ENCODE measurements around the gene WDSUB1. TPM values are rescaled to one million over a fixed set of nuclear protein-coding genes. Genes with fewer than 3 reads are reported as not detected.

The WDSUB1 gene
- total RNA-seq, 1 experiment from 2014 or later = 16.5 TPM

DNA sequence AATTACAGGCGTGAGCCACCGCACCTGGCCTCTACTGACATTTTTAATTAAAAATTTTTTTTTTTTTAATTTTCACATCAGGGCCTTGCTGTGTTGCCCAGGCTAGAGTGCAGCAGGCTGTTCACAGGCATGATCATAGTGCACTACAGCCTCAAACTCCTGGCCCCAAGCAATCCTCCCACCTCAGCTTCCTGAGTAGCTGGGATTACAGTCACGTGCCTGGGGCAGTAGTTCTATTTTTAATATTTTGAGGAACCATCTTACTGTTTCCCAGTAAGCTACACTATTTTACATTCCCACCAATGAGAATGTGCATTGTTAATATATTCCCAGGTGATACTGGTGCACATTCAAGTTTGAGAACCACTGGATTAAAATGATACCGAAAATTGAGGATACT, 92.7 kb downstream of the WDSUB1 start:
- Histone ChIP-seq H3K36me3 (ENCODE audit: control insufficient read depth, insufficient read depth, low read length) (no peaks in the 10 kb centered on the region), H3K4me3 (ENCODE audit: low read depth, low read length) (no peak overlapping the region), H3K9me3 (no peaks in the 10 kb centered on the region), H3K4me1 (no peaks in the 10 kb centered on the region), H3K27me3 (replicated peaks; ENCODE audit: control insufficient read depth, insufficient read depth, low read length) (no peaks in the 10 kb centered on the region)
- Mint-ChIP-seq H3K4me3 (ENCODE audit: unreplicated experiment) (no peak overlapping the region), H3K4me1 (ENCODE audit: low read depth, unreplicated experiment) (no peaks in the 10 kb centered on the region), H3K9me3 (ENCODE audit: unreplicated experiment) (no peaks in the 10 kb centered on the region), H3K27me3 (ENCODE audit: insufficient read depth, unreplicated experiment) (no peaks in the 10 kb centered on the region), H3K36me3 (ENCODE audit: insufficient read depth, unreplicated experiment) (peaks cover 36% of the 10 kb centered on the region), H3K27ac (ENCODE audit: unreplicated experiment) (no peak overlapping the region)
- no TSS peak for BruUV-seq (replicated peaks)
- intact Hi-C loops (cut with micrococcal nuclease; ENCODE audit: unreplicated experiment) = no loop called here
- ChIA-PET POLR2A (no interaction called here), CTCF (no interaction called here)
- no peak for DNase-seq
- TF ChIP-seq, protein P1, sequence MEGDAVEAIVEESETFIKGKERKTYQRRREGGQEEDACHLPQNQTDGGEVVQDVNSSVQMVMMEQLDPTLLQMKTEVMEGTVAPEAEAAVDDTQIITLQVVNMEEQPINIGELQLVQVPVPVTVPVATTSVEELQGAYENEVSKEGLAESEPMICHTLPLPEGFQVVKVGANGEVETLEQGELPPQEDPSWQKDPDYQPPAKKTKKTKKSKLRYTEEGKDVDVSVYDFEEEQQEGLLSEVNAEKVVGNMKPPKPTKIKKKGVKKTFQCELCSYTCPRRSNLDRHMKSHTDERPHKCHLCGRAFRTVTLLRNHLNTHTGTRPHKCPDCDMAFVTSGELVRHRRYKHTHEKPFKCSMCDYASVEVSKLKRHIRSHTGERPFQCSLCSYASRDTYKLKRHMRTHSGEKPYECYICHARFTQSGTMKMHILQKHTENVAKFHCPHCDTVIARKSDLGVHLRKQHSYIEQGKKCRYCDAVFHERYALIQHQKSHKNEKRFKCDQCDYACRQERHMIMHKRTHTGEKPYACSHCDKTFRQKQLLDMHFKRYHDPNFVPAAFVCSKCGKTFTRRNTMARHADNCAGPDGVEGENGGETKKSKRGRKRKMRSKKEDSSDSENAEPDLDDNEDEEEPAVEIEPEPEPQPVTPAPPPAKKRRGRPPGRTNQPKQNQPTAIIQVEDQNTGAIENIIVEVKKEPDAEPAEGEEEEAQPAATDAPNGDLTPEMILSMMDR (IDR thresholded peaks at IDR 0.05; ENCODE audit: insufficient read depth in 1 of 2, low read depth in 1 of 2, low read length in 1 of 2, severe bottlenecking in 1 of 2, unreplicated experiment in 1 of 2) = no peak

DNA sequence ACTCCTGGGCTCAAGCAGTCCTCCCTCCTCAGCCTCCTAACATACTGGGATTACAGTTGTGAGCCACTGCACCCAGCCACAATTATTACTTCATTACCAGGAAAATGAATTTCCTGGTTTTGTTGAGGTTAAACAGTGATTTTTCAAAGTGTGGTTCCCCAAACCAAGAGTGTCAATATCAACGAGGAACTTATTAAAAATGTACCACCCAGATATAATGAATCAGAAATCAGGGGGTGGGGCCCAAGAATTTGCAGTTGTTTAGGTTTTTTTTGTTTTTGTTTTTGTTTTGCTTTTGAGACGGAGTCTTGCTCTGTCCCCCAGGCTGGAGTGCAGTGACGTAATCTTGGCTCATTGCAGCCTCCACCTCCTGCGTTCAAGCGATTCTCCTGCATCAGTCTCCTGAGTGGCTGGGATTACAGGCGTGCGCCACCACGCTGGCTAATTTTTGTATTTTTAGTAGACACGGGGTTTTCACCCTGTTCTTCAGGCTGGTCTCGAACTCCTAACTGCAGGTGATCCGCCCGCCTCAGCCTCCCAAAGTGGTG, 94.1 kb downstream of the WDSUB1 start:
- Mint-ChIP-seq H3K9me3 (ENCODE audit: unreplicated experiment) (no peaks in the 10 kb centered on the region), H3K27me3 (ENCODE audit: insufficient read depth, unreplicated experiment) (no peaks in the 10 kb centered on the region), H3K27ac (ENCODE audit: unreplicated experiment) (no peak overlapping the region), H3K4me3 (ENCODE audit: unreplicated experiment) (no peak overlapping the region), H3K4me1 (ENCODE audit: low read depth, unreplicated experiment) (no peaks in the 10 kb centered on the region), H3K36me3 (ENCODE audit: insufficient read depth, unreplicated experiment) (peaks cover 37% of the 10 kb centered on the region)
- ChIA-PET CTCF (no interaction called here), POLR2A (no interaction called here)
- Histone ChIP-seq H3K9me3 (no peaks in the 10 kb centered on the region), H3K4me1 (no peaks in the 10 kb centered on the region), H3K4me3 (ENCODE audit: low read depth, low read length) (no peak overlapping the region), H3K27me3 (replicated peaks; ENCODE audit: control insufficient read depth, insufficient read depth, low read length) (no peaks in the 10 kb centered on the region), H3K36me3 (ENCODE audit: control insufficient read depth, insufficient read depth, low read length) (peaks cover under 1% of the 10 kb centered on the region; the same call in 1 of the 2 replicates)
- TF ChIP-seq, protein P1 (IDR thresholded peaks at IDR 0.05; ENCODE audit: insufficient read depth in 1 of 2, low read depth in 1 of 2, low read length in 1 of 2, severe bottlenecking in 1 of 2, unreplicated experiment in 1 of 2) = no peak
- intact Hi-C loops (cut with micrococcal nuclease; ENCODE audit: unreplicated experiment) = no loop called here
- no TSS peak for BruUV-seq (replicated peaks)
- DNase-seq = no peak

DNA sequence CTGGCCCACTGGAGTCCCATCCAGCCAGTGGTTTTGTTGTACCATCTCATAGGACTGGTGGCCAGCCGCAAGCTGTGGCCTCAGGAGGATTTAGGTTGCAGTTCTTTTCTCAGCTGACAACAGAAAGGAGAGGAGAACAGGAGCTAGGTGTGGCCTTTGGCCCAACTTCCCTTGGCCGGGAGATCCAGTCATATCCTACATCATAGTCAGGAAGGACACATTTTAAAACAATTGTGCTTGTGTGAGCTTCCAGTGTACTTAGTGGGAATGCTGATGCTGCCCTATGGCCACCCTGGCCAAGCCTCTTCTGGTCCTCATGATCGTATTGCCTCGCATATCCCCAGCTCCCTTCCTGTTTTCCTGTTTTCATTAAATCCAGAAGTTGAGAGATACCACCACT, 98.1 kb downstream of the WDSUB1 start:
- Mint-ChIP-seq H3K4me3 (ENCODE audit: unreplicated experiment) (no peak overlapping the region), H3K36me3 (ENCODE audit: insufficient read depth, unreplicated experiment) (peaks cover 34% of the 10 kb centered on the region), H3K27me3 (ENCODE audit: insufficient read depth, unreplicated experiment) (no peaks in the 10 kb centered on the region), H3K27ac (ENCODE audit: unreplicated experiment) (no peak overlapping the region), H3K9me3 (ENCODE audit: unreplicated experiment) (no peaks in the 10 kb centered on the region), H3K4me1 (ENCODE audit: low read depth, unreplicated experiment) (no peaks in the 10 kb centered on the region)
- no peaks in the 10 kb centered on the region for H3K4me1 ChIP-seq
- TF ChIP-seq, protein P1 (IDR thresholded peaks at IDR 0.05; ENCODE audit: insufficient read depth in 1 of 2, low read depth in 1 of 2, low read length in 1 of 2, severe bottlenecking in 1 of 2, unreplicated experiment in 1 of 2) = no peak
- ChIA-PET CTCF (interaction anchor here (0.6 kb wide), 1 partner anchor 21 kb away, joined by 3 read pairs; no protein-coding TSS in a partner anchor), POLR2A (no interaction called here)
- H3K4me3 ChIP-seq (ENCODE audit: low read depth, low read length) = no peak overlapping the region
- BruUV-seq (replicated peaks) = no TSS peak
- H3K27me3 ChIP-seq (replicated peaks; ENCODE audit: control insufficient read depth, insufficient read depth, low read length) = no peaks in the 10 kb centered on the region
- no peak for DNase-seq
- no peaks in the 10 kb centered on the region for H3K9me3 ChIP-seq
- H3K36me3 ChIP-seq (ENCODE audit: control insufficient read depth, insufficient read depth, low read length) = peaks cover 1% of the 10 kb centered on the region; the same call in 1 of the 2 replicates
- intact Hi-C loops (cut with micrococcal nuclease; ENCODE audit: unreplicated experiment) = no loop called here

Measured in Caco-2 (cell line).